GM18505 (cell line): ENCODE data around the gene ELMOD1.

ENCODE experiments used
- ATAC-seq: cut with Tn5 transposase; IDR thresholded peaks from one replicate; pipeline ENCODE4 v1.9.1; 2021; ENCODE audit not compliant: unreplicated experiment
- POLR2A ChIP-seq: IDR thresholded peaks from 4 replicates; pipeline ENCODE4 v1.6.1; 2011; ENCODE audit warnings: borderline replicate concordance; ENCODE audit not compliant: insufficient read depth, insufficient read length; ENCODE audit errors: extremely low read depth

Gene ELMOD1

DNA sequence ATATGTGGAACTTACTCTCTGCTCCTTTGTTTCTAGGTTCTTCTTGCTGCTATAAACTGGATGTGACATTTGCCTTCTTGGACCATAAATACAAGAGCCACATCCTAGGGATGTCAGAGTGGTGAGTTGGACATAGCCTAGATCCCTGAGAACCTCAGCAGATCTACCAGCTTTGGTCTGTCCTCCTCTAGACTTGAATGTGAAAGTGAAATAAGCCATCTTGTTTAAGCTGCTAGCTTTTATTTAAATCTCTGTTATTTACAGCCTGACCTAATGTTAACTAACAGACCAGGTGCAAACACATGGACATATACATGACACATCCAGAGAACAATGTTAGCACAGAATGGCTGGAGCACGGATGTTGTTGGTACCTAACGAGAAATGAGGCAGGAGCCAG is 85.0 kb downstream of the ELMOD1 start:
- no peak for ATAC-seq
- no peak for TF ChIP-seq POLR2A

DNA sequence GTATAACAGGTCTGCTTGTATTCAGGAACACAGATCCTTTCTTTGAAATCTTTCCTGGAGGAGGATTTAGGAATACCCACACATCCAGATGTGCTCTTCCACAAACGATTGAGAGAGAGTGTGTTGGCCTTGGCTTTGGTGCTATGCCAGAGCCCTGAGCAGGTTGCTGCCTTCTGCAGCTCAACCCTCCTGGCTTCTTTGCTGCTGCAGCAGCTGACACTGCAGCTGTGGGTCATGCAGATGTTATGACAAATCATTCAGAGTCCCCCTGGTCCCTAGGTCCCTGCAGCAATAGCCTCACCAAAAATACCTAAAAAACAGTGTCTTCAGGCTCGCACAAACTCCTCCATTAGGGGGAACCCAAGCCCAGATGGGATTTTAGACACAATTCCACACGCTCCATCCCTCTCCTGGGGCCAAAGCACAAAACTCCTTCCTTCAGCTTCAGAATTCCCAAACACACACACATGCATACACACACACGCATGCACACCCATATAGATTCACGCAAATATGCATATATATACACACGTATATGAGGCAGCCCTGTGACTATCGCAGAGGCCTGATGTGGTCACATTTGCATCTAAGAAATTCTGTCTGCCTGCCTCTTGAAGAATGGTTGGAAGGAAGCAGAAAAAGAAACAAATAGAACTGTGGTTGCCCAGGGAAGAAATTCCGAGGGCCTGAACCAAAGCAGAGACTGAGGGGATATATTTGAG is 85.5 kb downstream of the ELMOD1 start:
- no peak for TF ChIP-seq POLR2A
- ATAC-seq = no peak

- TF ChIP-seq POLR2A = no peak
- no peak for ATAC-seq
Measured at GRCh38 chr11:107677924-107678631, 87.1 kb downstream of the ELMOD1 start.

GRCh38 chr11:107678632-107678971 is 87.7 kb downstream of the ELMOD1 start:
- TF ChIP-seq POLR2A = no peak
- no peak for ATAC-seq

DNA sequence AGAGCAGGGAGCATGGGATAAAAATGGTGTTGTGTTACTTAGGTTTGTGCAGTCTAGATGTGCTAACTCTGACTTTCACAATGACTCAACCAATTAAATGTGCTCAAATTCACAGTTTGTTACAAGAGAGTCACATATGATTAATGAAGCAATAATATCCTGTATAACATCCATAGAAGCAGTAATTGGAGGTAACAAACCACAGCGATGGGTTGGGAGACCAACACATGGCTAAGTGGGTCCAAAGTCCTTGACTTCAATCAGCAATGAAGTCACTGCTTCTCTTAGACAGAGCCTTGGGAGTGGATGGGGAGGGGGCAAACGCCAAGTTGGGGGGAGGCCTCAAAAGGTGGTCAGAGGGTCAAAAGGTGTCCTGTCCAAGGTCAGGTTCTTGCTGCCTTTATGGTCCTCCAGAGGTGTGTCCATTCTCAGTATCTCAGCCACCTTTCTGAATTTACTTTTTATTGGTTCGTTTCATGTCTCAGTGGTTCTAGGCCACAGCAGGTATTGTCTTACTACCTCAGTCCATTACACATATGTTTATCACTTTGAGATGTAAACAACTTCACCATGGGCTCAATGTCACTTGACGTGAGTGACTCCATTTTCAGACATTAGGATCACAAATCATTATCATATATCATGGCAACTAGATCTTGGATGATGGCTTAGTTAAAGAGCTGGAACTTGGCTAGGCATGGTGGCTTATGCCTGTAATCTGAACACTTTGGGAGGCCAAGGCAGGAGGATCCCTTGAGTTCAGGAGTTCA is 88.5 kb downstream of the ELMOD1 start:
- ATAC-seq = no peak
- TF ChIP-seq POLR2A = no peak

DNA sequence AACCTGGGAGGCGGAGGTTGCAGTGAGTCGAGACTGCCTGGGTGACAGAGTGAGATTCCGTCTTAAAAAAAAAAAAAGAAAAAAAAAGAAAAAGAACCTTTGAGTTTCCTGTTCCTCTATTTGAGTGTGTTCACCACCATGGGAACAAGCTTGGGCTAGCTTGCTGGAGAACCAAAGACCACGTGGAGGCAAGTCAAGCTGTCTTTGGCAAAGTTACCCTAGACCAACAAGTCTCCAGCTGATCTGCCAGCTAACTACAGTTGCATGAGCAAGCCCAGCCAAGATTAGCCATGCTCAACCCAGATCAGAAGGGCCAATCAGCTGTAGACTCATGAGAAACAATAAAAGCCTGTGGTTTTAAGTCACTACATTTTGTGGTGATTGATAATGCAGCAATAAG is 91.2 kb downstream of the ELMOD1 start:
- no peak for TF ChIP-seq POLR2A
- no peak for ATAC-seq

DNA sequence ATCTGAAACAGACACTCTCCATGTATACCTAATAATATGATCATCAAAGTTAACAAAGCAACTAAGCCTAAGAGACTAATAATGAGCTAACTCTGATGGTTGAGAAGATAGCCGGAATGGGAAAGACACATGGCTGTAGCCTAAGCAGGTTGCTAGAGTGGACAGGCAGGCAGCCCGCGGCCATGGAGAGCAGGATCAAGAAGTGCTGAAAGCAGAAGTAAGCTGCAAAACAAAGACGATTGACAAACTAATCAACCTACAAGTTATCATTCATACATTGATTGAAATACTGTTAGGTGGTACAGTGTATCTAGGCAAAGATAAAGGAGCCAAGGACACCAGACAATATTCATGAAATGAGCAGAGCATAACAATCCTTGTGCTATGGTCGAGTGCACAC is 91.6 kb downstream of the ELMOD1 start:
- ATAC-seq = no peak
- no peak for TF ChIP-seq POLR2A

DNA sequence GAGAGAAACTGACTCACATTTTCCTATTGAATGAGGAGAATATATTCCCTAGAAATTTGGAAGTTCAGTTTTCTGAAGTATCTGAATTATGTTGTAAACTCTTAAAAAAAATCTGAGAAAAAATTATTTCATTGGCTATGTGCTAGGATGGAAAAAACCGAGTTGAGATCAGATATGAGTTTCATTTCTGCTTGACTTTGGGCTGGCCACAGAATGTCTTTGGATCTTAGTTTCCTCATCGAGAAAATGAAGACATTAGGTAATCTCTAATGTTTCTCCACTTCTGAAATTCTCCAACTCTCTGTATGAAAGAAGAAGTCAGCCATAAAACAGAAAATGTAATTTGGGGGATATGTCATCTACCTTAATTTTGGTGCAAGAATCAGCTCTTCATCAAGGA is 92.1 kb downstream of the ELMOD1 start:
- TF ChIP-seq POLR2A = no peak
- no peak for ATAC-seq

DNA sequence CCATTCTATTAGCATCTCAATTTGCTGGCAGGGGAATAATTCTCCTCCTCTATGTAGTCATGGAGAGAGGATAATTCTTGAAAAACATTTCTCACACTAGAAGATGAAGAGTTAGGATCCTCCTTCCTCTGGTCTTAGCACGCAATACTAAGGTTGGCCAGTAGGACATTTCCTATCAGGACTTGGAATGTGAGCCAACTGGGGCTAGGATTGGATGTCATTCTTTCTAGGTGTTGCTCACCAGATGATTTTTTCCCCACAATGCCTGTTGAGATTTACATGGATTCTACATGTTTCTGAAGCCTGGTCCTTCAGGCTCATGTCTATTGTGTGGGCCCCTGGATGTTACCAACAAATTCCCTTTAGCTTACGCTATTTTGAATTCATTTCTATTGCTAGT is 92.9 kb downstream of the ELMOD1 start:
- TF ChIP-seq POLR2A = no peak
- no peak for ATAC-seq

GRCh38 chr11:107688322-107688918 is 97.5 kb downstream of the ELMOD1 start:
- TF ChIP-seq POLR2A = no peak
- ATAC-seq = no peak

GRCh38 chr11:107689317-107690202 is 98.6 kb downstream of the ELMOD1 start:
- TF ChIP-seq POLR2A = no peak

DNA sequence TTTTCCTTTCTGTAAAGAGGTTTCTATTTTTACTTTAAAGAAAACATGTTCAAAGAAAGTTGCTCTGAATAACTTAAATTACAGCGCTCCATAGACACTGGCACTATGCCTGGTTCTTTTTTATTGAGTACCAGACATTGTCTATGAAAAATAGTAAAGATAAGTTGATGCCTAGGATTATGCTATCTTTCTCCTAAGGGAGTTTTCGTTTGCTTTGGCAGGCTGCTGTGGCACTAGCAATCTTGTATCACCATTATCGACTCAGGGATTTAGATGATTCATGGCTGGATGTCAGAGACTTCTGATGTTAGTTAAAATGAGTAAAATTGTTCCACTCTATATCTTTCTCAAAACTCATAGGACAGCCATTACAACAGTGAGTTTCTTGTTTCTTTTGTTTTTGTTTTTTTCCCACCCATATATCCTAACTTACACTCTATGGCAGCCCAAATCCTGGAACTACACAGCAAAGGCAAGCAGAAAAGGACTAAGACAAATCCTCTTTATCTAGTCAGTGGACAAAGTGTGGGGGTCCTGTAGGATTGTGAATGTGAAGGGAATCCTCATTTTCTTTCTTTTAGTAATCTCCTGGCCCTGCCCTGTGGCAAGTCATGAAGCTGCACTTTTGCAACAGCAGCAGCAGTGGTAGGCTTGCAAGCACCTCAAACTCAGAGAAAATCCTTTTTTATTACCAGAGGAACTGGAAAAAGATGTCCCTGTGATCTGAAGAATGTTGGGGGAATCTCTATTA is 100.2 kb downstream of the ELMOD1 start:
- ATAC-seq = no peak
- TF ChIP-seq POLR2A = no peak

More at GRCh38 chr11:107689317-107690202, 98.6 kb downstream of the ELMOD1 start:
- ATAC-seq = peak; percentile 55

- no peak for TF ChIP-seq POLR2A
- no peak for ATAC-seq
Measured at GRCh38 chr11:107695446-107695845, 104.5 kb downstream of the ELMOD1 start.

- TF ChIP-seq POLR2A = no peak
- ATAC-seq = no peak
Measured at GRCh38 chr11:107696140-107696539, 105.2 kb downstream of the ELMOD1 start.
